Naive thymus-derived CD8-positive, alpha-beta T cell (primary cell): ENCODE measurements around the gene CCDC97. TPM values are rescaled to one million over a fixed set of nuclear protein-coding genes. Genes with fewer than 3 reads are reported as not detected.

ENCODE experiments used
- ATAC-seq, 2 donors: fragments of 150-1000 bp; cut with Tn5 transposase in 1 of 2; sonication (Bioruptor Pico), chemical (Tn5 transposase) in 1 of 2; 1 replicate in 1 of 2; 2 replicates in 1 of 2; pipeline ENCODE4 v1.10.0; 2021; ENCODE audit warnings: mild to moderate bottlenecking in 2 of 2, moderate library complexity in 2 of 2
- POLR2A ChIA-PET: fragments of 350-600 bp; sonication (Branson Sonifier 250); formaldehyde crosslinking; loops from one replicate; lab custom pipeline; 2021; ENCODE audit warnings: antibody characterized with exemption; lab: Charles Lee
- DNase-seq, 10 donors: peaks; one replicate each; pipeline versions ENCODE4 v3.0.0 to v3.0.0-alpha.2; 2020 to 2022
- H3K27ac Mint-ChIP-seq, 10 donors: one replicate each; pipeline ENCODE4 v1.8.0; 2020 to 2022; ENCODE audit warnings: mild to moderate bottlenecking in 10 of 10, mixed read lengths in 10 of 10, moderate library complexity in 4 of 10, inconsistent platforms in 1 of 10
- H3K27me3 Mint-ChIP-seq, 5 donors: one replicate each; pipeline ENCODE4 v1.8.0; 2021 to 2022; ENCODE audit warnings: mixed read lengths in 5 of 5
- H3K36me3 Mint-ChIP-seq, 3 donors: one replicate each; pipeline ENCODE4 v1.8.0; 2020 to 2022; ENCODE audit warnings: mixed read lengths in 3 of 3, mild to moderate bottlenecking in 2 of 3, inconsistent platforms in 1 of 3
- H3K4me1 Mint-ChIP-seq, 4 donors: one replicate each; pipeline ENCODE4 v1.8.0; 2021 to 2022; ENCODE audit warnings: mixed read lengths in 4 of 4
- H3K4me3 Mint-ChIP-seq, 10 donors: one replicate each; pipeline ENCODE4 v1.8.0; 2020 to 2022; ENCODE audit warnings: mild to moderate bottlenecking in 10 of 10, mixed read lengths in 10 of 10, moderate library complexity in 6 of 10, inconsistent platforms in 1 of 10
- H3K9me3 Mint-ChIP-seq, 9 donors: one replicate each; pipeline ENCODE4 v1.8.0; 2020 to 2022; ENCODE audit warnings: mixed read lengths in 9 of 9, mild to moderate bottlenecking in 3 of 9, inconsistent platforms in 1 of 9, moderate library complexity in 1 of 9
- polyA plus RNA-seq, 3 donors: library from polyadenylated mRNA; unstranded; fragments of 300-500 nt; fragmentation: Illumina TruSeq; gene quantifications; one replicate each; pipeline ENCODE4 v1.2.3, GENCODE V29; 2021
- total RNA-seq, 8 experiments: library from RNA in 2 of 8; stranded (reverse) in 2 of 8; gene quantifications; one replicate each; pipeline ENCODE4 v1.2.3 and lab custom pipeline; 2021 to 2026

Gene CCDC97
- total and polyA plus RNA-seq, 5 experiments from 2014 or later, result 15.6 to 49.1 (median 25.0) TPM

GRCh38 chr19:41322451-41322850 lies 12.5 kb downstream of the CCDC97 start:
- DNase-seq (no peak), ATAC-seq (no peak)
- Mint-ChIP-seq H3K27ac (peak overlapping the region in 9 of 10 donors; percentile 70 to 91 (median 85)), H3K36me3 (peaks cover 0 to 49% (median 7%) of the 10 kb centered on the region in 3 donors), H3K27me3 (peaks cover 0 to 2% (median 0%) of the 10 kb centered on the region in 5 donors), H3K4me1 (peaks cover 36 to 63% (median 54%) of the 10 kb centered on the region in 4 donors), H3K9me3 (no peaks in the 10 kb centered on the region), H3K4me3 (peak overlapping the region in 2 of 10 donors; percentile 23 to 51)
- POLR2A ChIA-PET, result interaction anchor here (0.9 to 3.3 kb wide), 5 partner anchors 12 to 243 kb away, joined by 3 to 13 read pairs (median 7); partner anchors contain the start of genes CCDC97 and HNRNPUL1

- Mint-ChIP-seq H3K36me3 (peaks cover 0 to 47% (median 4%) of the 10 kb centered on the region in 3 donors), H3K4me3 (peak overlapping the region in 2 of 10 donors; percentile 23 to 51), H3K4me1 (peaks cover 39 to 62% (median 58%) of the 10 kb centered on the region in 4 donors), H3K27me3 (peaks cover 0 to 2% (median 0%) of the 10 kb centered on the region in 5 donors), H3K27ac (peak overlapping the region; percentile 70 to 91 (median 84)), H3K9me3 (no peaks in the 10 kb centered on the region)
- no peak for DNase-seq
- no peak for ATAC-seq
- POLR2A ChIA-PET, result interaction anchor here (1.0 to 3.3 kb wide), 5 partner anchors 13 to 243 kb away, joined by 3 to 13 read pairs (median 7); partner anchors contain the start of genes CCDC97 and HNRNPUL1
These were observed 13.1 kb downstream of the CCDC97 start for GRCh38 chr19:41323023-41323422.

- POLR2A ChIA-PET, result interaction anchor here (0.8 to 6.1 kb wide), 6 partner anchors 20 to 242 kb away, joined by 3 to 71 read pairs (median 8); partner anchors contain the start of genes HNRNPUL1 and TGFB1
- Mint-ChIP-seq H3K4me3 (peak overlapping the region in 1 of 10 donors; percentile 48), H3K9me3 (no peaks in the 10 kb centered on the region), H3K27me3 (peaks cover 0 to 2% (median 0%) of the 10 kb centered on the region in 5 donors), H3K36me3 (peaks cover 0 to 47% (median 5%) of the 10 kb centered on the region in 3 donors), H3K27ac (peak overlapping the region; percentile 69 to 97 (median 91)), H3K4me1 (peaks cover 43 to 66% (median 62%) of the 10 kb centered on the region in 4 donors)
- ATAC-seq (no peak), DNase-seq (no peak)
These were observed 13.6 kb downstream of the CCDC97 start for GRCh38 chr19:41323430-41324125.

DNA sequence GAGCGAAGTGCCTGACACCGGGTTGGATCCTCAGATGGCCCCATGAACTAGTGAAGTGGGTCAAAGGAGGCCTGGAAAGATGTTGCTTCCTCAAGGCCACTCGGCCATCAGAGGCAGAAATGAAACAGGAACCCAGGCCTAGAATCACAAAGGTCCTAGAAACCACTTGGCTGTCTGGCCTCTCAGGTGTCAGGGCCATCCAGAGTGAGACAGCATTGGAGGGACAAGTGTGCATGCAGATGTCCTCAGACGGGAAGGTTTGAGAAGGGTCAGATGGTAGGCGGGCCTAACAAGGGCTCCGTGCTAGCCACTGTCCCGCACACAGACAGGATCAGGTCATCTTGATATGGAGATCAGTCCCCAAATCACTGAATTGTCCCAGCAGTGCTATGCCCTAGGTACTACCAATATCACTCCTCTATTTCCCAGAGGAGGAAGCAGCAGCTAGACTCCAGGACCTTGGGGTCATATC lies 14.3 kb downstream of the CCDC97 start:
- Mint-ChIP-seq H3K36me3 (peaks cover 0 to 47% (median 5%) of the 10 kb centered on the region in 3 donors), H3K27me3 (peaks cover 0 to 2% (median 0%) of the 10 kb centered on the region in 5 donors), H3K4me1 (peaks cover 47 to 73% (median 68%) of the 10 kb centered on the region in 4 donors), H3K4me3 (peak overlapping the region in 7 of 10 donors; percentile 12 to 63 (median 38)), H3K9me3 (no peaks in the 10 kb centered on the region), H3K27ac (peak overlapping the region; percentile 84 to 97 (median 91))
- POLR2A ChIA-PET, result interaction anchor here (0.6 to 6.1 kb wide), 7 partner anchors 12 to 60 kb away, joined by 3 to 71 read pairs (median 4); partner anchors contain the start of genes B9D2, HNRNPUL1 and TGFB1
- no peak for ATAC-seq
- no peak for DNase-seq

DNA sequence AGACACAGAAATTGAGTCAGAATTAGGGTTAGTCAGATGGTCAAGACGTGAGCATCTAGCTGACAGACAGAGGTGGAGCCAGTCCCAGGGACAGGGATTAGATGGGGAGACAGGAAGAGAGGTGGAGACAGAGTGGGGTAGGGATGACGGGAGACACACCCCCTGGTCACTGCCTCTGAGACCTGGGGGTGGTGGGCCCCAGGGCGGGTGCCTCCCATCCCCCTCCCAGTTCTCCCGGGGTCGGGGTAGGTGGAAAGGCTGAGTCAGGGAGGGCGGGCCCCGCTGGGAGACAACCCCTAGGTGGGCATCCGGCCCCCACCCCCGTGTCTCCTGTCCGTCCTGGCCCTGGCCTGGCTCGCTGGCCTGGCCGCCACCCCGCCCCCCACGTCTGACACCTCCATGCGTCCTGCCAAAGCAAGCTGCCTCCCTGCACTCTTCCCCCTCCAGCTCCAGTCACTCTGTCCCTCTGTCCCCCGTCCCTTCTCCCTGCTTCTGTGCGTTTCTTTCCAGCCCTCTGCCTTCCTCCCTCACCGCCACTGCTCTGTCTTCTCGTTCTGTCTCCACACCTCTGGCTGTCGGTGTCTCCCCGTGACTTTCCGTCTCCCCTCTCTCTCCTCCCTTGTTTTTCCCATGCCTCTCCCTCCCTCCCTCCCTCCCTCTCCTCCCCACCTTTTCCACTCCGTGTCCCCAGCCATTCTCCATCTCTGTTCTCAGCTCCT lies 15.1 kb downstream of the CCDC97 start:
- Mint-ChIP-seq H3K4me3 (peak overlapping the region in 9 of 10 donors; percentile 13 to 63 (median 38)), H3K27me3 (peaks cover 0 to 2% (median 0%) of the 10 kb centered on the region in 5 donors), H3K4me1 (peaks cover 47 to 74% (median 68%) of the 10 kb centered on the region in 4 donors), H3K9me3 (no peaks in the 10 kb centered on the region), H3K36me3 (peaks cover 0 to 45% (median 5%) of the 10 kb centered on the region in 3 donors), H3K27ac (peak overlapping the region; percentile 84 to 97 (median 91))
- ATAC-seq (no peak), DNase-seq (no peak)
- POLR2A ChIA-PET, result interaction anchor here (0.7 to 6.1 kb wide), 6 partner anchors 12 to 61 kb away, joined by 3 to 71 read pairs (median 9); partner anchors contain the start of genes B9D2, HNRNPUL1 and TGFB1

DNA sequence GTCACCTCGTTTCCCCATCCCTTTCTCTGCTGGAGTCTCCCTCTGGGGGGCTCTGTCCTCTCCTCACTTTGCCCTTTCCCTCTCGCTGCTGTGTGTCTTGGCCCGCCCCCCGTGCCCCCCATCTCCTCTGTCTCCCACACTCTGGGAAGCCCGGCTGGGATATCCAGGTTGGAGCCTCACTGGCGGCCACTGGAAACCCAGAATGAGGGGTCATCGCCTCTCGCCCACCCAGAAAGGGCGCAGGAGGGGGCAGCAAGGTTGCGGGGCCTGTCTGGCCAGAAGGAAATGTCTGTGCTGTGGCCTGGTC lies 15.6 kb downstream of the CCDC97 start:
- Mint-ChIP-seq H3K27ac (peak overlapping the region in 9 of 10 donors; percentile 69 to 97 (median 91)), H3K36me3 (peaks cover 0 to 49% (median 8%) of the 10 kb centered on the region in 3 donors), H3K9me3 (no peaks in the 10 kb centered on the region), H3K4me1 (peaks cover 49 to 78% (median 72%) of the 10 kb centered on the region in 4 donors), H3K4me3 (peak overlapping the region in 1 of 10 donors; percentile 4), H3K27me3 (peaks cover 0 to 2% (median 0%) of the 10 kb centered on the region in 5 donors)
- DNase-seq, result no peak
- no peak for ATAC-seq
- POLR2A ChIA-PET, result interaction anchor here (0.7 to 6.1 kb wide), 4 partner anchors 12 to 62 kb away, joined by 5 to 71 read pairs (median 27); partner anchors contain the start of genes HNRNPUL1 and TGFB1

GRCh38 chr19:41325947-41326706 lies 16.2 kb downstream of the CCDC97 start:
- H3K27ac Mint-ChIP-seq, result peak overlapping the region; percentile 84 to 97 (median 94)
- ATAC-seq (peak; percentile 4 to 14), DNase-seq (peak in 3 of 10 donors; percentile 41 to 43 (median 43))
- H3K27me3 Mint-ChIP-seq, result peaks cover 0 to 2% (median 0%) of the 10 kb centered on the region in 5 donors
- H3K4me3 Mint-ChIP-seq, result peak overlapping the region; percentile 7 to 88 (median 78)
- no peaks in the 10 kb centered on the region for H3K9me3 Mint-ChIP-seq
- H3K4me1 Mint-ChIP-seq, result peaks cover 50 to 84% (median 74%) of the 10 kb centered on the region in 4 donors
- peaks cover 0 to 47% (median 7%) of the 10 kb centered on the region in 3 donors for H3K36me3 Mint-ChIP-seq
- POLR2A ChIA-PET, result interaction anchor here (1.1 to 6.1 kb wide), 8 partner anchors 11 to 63 kb away, joined by 4 to 71 read pairs (median 18); partner anchors contain the start of genes CCDC97, HNRNPUL1 and TGFB1

GRCh38 chr19:41327076-41327575 lies 17.2 kb downstream of the CCDC97 start:
- peaks cover 0 to 2% (median 0%) of the 10 kb centered on the region in 5 donors for H3K27me3 Mint-ChIP-seq
- POLR2A ChIA-PET, result interaction anchor here (0.6 to 6.1 kb wide), 15 partner anchors 8 to 673 kb away, joined by 3 to 71 read pairs (median 6); partner anchors contain the start of genes CCDC97, EGLN2, HNRNPUL1 and TGFB1
- no peaks in the 10 kb centered on the region for H3K9me3 Mint-ChIP-seq
- DNase-seq (peak in 2 of 10 donors; percentile 44 to 48), ATAC-seq (peak; percentile 11 to 17)
- H3K27ac Mint-ChIP-seq, result peak overlapping the region; percentile 84 to 97 (median 94)
- H3K4me1 Mint-ChIP-seq, result peaks cover 55 to 88% (median 75%) of the 10 kb centered on the region in 4 donors
- H3K4me3 Mint-ChIP-seq, result peak overlapping the region; percentile 47 to 88 (median 78)
- peaks cover 0 to 57% (median 9%) of the 10 kb centered on the region in 3 donors for H3K36me3 Mint-ChIP-seq

DNA sequence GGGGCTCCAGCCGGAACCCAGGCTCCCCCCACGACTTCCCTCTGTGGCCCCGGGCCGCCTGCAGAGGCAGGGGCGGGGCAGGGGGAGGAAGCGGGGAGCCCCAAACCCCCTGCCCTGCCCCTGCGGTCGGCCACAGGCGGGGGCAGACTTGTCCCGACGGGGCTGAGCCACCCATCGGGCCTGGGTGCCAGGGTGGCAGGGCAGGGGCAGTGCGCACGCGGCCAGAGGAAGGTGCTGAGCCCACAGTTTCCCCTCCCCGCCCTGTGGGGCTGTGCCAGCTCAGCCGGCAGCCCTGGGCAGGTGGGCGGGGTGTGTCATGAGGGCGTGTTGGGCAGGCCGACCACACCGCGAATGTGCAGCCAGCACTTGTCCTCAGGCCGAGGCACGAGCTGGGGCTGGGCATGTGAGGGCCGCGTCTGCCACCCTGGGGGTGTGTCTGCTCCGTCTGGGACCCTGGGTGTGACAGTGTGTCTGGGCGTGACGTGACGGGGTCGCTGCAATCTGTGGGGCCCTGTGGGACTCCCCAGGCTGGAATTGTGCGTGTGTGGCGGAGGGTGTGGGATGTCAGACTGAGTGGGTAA lies 17.7 kb downstream of the CCDC97 start:
- Mint-ChIP-seq H3K9me3 (no peaks in the 10 kb centered on the region), H3K27ac (peak overlapping the region; percentile 93 to 99 (median 98)), H3K4me1 (peaks cover 54 to 89% (median 75%) of the 10 kb centered on the region in 4 donors), H3K27me3 (peaks cover 0 to 2% (median 0%) of the 10 kb centered on the region in 5 donors), H3K36me3 (peaks cover 0 to 57% (median 14%) of the 10 kb centered on the region in 3 donors), H3K4me3 (peak overlapping the region; percentile 75 to 88 (median 82))
- DNase-seq, result peak; percentile 60 to 90 (median 74)
- peak; percentile 62 to 75 for ATAC-seq
- POLR2A ChIA-PET, result interaction anchor here (0.6 to 6.1 kb wide), 14 partner anchors 9 to 674 kb away, joined by 3 to 71 read pairs (median 6); partner anchors contain the start of genes CCDC97, HNRNPUL1 and TGFB1

GRCh38 chr19:41328157-41328841 lies 18.3 kb downstream of the CCDC97 start:
- peak; percentile 38 for ATAC-seq
- Mint-ChIP-seq H3K27me3 (peaks cover 0 to 2% (median 0%) of the 10 kb centered on the region in 5 donors), H3K4me1 (peaks cover 48 to 86% (median 71%) of the 10 kb centered on the region in 4 donors), H3K36me3 (peaks cover 0 to 54% (median 16%) of the 10 kb centered on the region in 3 donors), H3K4me3 (peak overlapping the region; percentile 75 to 88 (median 82)), H3K9me3 (no peaks in the 10 kb centered on the region), H3K27ac (peak overlapping the region; percentile 93 to 99 (median 98))
- POLR2A ChIA-PET, result interaction anchor here (0.8 to 6.1 kb wide), 10 partner anchors 9 to 104 kb away, joined by 3 to 71 read pairs (median 6); partner anchors contain the start of genes HNRNPUL1 and TGFB1
- no peak for DNase-seq
